GM19467 (cell line): Measurements from ENCODE around the gene GLUL.

Source experiments
- ATAC-seq: cut with Tn5 transposase; IDR thresholded peaks from one replicate; pipeline ENCODE4 v1.9.1; 2021; ENCODE audit warnings: mild to moderate bottlenecking, moderate library complexity; ENCODE audit not compliant: unreplicated experiment

GLUL gene

DNA sequence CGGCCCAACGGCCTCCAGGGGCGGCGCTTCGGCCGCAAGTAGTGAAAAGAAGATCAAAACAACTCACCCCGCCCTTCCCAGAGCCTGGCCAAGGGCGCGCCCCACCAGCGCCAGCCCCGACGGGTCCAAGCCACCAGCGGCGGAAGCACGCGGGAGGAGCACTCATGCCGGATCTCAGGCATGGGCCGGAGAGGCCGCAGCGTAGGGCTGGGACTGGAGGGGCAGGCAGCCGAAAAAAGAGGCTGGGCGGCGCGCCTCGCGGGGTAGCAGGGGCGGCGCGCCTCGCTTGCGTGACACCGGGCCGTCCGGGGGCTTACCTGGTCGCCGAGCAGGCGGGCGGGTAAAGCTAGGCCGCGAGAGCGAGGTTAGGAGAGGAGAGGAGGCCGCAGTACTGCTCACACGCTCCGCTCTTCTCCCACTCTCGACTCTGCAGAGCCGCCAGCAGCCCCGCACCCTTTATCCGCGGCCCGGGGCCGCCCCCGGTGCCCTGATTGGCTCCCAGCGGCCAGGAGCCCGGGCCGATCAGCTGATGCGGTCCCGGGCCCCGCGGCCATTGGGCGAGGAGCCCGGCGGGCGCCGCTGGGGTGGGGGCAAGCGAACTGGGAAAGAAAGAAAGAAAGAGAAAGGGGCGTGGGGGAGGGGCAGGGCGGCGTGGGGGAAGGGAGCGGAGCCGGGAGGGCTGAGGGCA, at the start of gene GLUL:
Gene GLUL (minus strand): TSS at position 429 of the 688 bp plus-strand sequence. CDS start 3,053 bp downstream, outside the sequence.
- ATAC-seq: peak; percentile 67

- ATAC-seq: no peak
These were observed 46.7 kb upstream of the GLUL start for GRCh38 chr1:182438326-182438725.

GRCh38 chr1:182433580-182433979, 42.0 kb upstream of the GLUL start:
- ATAC-seq: no peak

DNA sequence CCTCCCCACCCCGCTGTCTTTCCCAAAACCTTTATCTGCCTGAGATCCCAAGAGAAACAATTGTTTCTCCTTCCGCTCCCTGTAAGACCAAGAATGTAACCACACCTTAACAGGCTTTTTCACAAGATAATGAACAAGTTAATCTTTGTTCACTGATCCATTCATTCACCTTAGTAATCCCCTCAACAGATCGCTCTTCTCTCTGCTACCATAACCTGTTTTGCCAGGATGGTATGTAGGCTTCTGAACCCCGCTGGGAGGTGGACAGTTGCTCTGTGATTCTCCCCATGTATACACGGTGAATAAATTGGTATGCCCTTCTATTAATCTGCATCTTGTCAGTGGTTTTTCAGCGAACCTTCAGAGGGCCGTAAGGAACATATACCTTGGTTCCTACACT, 39.7 kb upstream of the GLUL start:
- no peak for ATAC-seq

- no peak for ATAC-seq
These were observed 38.9 kb upstream of the GLUL start for GRCh38 chr1:182430263-182431068.

DNA sequence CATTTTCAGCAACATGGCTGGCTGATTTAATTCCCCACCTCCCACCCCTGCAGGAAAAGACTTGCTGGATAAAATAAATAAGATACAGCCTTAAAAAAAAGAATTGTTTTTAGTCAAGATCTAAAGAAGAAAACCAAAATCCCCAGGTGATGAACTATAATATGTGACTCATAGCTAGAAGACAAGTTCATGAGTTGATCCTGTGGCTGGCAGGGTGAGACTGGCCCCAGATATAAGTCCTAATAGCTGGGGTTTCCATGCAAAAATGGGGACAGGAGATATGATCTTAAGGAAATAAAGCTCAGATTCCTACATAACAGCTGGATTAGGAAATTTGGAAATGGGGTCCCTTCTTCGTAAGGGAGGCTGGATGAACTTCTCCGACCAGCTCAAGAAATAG, 36.5 kb upstream of the GLUL start:
- no peak for ATAC-seq

- ATAC-seq: peak; percentile 57
These were observed 35.1 kb upstream of the GLUL start for GRCh38 chr1:182426442-182427430.

DNA sequence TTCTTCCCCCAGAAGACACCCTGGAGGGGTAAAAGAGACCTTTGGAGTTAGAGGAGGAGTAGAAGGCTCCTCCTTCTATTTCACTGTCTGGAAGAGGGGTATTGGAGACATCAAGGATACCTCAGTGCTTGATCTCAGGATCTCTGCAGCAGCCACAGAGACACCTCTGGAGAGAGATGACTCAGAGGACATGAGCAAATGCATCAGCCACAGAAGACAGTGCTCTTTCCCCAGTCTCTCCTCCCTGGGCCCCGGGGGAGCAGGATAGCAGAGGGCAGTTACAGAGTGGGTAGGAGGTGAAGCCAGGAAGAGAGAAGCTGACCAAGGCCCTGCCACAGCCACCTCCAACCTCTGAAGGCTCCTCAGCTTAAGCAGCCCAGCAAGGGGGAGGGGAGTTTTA, 24.2 kb upstream of the GLUL start:
- no peak for ATAC-seq

GRCh38 chr1:182413969-182414368, 22.4 kb upstream of the GLUL start:
- ATAC-seq: no peak

DNA sequence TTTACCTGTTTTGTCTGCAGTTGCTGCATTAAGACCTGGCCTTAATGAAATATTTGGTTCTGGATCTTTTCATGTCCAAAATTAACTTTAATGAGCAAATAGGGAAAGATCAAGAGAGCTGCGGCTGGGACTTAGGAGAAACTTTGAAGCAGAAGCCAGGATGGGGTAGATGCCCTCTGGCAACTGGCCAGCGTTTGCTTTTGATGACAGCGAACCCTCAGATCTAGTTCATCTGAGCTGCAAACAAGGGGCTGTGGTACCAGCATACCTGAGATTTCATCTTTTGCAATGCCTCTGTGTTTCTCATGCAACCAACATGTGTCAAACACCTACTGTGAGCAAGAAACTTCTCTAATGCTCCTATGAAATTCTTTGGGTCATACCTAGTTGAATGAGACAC, 21.9 kb upstream of the GLUL start:
- ATAC-seq: no peak

DNA sequence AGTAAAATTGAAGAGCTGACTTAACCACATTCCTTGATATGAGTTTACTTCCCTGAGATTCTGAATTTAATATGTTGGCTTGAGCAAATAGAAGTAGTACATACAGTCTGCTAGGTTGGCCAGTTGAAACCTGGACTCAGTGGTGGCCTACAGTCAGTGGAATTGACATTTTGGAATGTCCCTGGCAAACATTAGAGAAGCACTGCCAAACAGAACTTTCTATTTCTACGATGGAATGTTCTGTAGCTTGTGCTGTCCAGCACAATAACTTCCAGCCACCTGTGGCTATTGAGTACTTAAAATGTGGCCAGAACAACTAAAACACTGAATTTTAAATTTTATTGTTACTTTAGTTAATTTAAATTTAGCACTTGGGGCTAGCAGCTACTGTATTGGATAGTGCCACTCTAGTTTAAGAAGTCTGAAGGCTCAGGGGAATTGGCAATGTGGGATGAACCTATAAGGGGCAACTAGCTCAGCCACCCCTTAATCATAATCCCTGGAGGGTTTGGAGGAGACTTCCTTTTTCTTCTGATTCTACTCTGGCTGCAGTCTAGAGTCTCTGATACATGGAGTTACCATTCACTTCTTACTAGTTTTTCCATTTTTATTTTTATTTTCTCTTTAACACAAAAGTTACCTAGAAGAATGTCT, 19.2 kb upstream of the GLUL start:
- no peak for ATAC-seq

DNA sequence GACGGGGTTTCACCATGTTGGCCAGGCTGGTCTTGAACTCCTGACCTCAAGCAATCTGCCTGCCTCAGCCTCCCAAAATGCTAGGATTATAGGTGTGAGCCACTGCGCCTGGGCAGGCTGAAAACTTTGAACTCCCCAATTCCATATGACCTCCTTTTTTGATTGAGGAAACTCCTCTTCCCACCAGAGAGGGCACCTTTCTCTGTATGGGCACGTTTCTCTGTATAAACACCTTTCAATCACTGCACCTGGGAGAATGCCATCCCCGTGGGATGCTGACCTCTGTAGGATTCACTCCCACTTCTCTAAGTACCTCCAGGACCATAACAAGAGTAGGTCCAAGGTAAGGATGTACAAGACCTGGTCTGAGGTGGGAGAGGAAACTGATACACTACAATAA, 18.5 kb upstream of the GLUL start:
- no peak for ATAC-seq

- ATAC-seq: no peak
These were observed 17.0 kb upstream of the GLUL start for GRCh38 chr1:182408435-182409075.

- ATAC-seq: no peak
These were observed 16.1 kb upstream of the GLUL start for GRCh38 chr1:182407724-182408123.

- ATAC-seq: no peak
These were observed 14.4 kb upstream of the GLUL start for GRCh38 chr1:182406012-182406411.

DNA sequence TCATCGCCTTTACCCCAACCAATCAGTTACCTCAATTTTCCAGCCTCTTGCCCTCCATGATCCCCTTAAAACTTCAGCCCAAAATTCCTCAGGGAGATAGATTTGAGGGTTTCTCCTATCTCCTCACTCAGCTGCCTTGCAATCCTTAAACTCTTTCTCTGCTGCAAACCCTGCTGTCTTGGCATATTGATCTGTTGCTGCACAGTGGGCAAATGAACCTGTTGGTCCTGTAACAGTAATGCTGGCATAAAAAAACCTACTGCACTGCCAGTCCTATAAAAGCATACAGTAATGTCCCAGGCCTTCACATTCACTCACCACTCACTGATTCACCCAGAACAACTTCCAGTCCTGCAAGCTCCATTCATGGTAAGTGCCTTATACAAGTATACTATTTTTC, 14.0 kb upstream of the GLUL start:
- ATAC-seq: no peak

GRCh38 chr1:182404781-182405180, 13.2 kb upstream of the GLUL start:
- no peak for ATAC-seq

DNA sequence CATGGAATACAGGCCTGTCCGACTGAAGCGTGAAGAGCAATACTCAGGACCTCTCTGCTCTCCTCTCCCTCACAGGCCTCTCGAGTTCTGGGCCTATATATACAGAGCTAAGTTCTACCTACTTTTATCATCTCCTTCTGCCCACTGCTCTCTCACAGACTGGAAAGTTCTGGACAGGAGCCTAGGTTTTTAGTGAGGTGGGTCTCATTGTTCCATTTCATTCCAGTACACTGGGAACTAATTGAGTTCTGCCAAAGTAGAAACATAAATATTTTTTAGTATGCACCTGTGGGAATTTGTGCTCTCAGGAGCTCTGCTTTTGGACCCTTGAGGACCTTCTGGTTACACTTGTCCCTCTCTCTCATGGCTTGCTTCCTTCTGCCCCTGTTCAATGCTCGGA, 9.0 kb upstream of the GLUL start, which contains the start of gene TEDDM1:
Gene TEDDM1 (minus strand): TSS at position 101 of the 400 bp plus-strand sequence. CDS start 182 bp downstream, outside the sequence.
- no peak for ATAC-seq

DNA sequence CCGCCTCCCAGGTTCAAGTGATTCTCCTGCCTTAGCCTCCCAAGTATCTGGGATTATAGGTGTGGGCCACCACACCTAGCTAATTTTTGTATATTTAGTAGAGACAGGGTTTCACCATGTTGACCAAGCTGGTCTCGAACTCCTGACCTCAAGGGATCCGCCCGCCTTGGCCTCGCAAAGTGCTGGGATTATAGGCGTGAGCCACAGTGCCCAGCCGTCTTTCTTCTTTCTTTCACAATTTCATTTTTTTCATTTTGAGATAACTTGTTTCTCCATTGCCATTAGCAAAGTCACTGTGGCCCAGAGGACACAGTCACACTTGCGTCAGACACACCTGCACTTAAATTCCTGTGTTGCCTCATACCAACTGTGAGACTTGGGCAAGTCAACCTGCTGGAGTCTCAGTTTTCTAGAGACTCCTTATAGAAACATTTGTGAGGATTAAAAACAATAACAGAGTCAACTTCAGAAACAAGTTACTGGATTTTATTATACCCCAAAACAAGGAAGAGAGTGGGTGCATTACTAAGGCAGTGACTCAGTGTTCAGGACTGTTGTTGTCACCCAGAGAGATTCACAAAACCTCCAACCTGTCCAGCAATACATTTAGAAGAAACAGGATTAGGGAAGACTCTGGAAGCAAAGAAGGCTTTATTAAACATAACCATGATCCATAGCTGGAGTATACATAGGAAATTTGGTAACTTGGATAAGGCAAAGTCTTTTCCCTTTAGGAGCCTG, 6.2 kb upstream of the GLUL start:
- no peak for ATAC-seq
